SH-SY5Y (cell line): ENCODE data around the gene KLK14.

Source experiments
- GATA2 ChIP-seq: IDR thresholded peaks from 2 replicates; pipeline ENCODE4 v1.6.1; 2011; ENCODE audit warnings: mild to moderate bottlenecking, low read depth, low read length
- GATA3 ChIP-seq: IDR thresholded peaks from 2 replicates; pipeline ENCODE4 v1.6.1; 2011; ENCODE audit warnings: low read depth, mild to moderate bottlenecking, low read length, moderate library complexity

KLK14 gene, protein sequence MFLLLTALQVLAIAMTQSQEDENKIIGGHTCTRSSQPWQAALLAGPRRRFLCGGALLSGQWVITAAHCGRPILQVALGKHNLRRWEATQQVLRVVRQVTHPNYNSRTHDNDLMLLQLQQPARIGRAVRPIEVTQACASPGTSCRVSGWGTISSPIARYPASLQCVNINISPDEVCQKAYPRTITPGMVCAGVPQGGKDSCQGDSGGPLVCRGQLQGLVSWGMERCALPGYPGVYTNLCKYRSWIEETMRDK

DNA sequence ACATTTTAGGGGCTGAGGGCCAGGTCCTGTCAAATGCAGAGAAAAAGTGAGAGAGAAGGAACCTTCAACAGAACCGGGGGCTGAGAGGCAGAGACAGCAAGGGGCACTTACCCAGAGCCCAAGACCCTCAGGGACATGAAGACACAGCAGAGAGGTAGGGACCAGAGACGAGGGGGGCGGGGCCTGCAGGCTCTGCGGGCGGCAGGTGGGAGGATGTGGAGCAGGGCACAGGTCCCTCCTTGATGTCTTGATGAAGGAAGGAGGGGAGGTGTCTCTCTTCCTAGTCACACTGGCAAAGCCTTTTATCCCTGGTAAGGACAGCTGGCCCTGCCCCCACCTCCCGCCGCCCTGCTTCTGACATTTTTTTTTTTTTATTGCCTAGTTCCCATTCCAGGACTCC lies at the start of gene KLK14:
TSS of gene KLK14 (minus strand) at position 277 of the 400 bp plus-strand sequence. CDS start at position 4, 273 bp downstream.
- no peak for TF ChIP-seq GATA2
- no peak for TF ChIP-seq GATA3

DNA sequence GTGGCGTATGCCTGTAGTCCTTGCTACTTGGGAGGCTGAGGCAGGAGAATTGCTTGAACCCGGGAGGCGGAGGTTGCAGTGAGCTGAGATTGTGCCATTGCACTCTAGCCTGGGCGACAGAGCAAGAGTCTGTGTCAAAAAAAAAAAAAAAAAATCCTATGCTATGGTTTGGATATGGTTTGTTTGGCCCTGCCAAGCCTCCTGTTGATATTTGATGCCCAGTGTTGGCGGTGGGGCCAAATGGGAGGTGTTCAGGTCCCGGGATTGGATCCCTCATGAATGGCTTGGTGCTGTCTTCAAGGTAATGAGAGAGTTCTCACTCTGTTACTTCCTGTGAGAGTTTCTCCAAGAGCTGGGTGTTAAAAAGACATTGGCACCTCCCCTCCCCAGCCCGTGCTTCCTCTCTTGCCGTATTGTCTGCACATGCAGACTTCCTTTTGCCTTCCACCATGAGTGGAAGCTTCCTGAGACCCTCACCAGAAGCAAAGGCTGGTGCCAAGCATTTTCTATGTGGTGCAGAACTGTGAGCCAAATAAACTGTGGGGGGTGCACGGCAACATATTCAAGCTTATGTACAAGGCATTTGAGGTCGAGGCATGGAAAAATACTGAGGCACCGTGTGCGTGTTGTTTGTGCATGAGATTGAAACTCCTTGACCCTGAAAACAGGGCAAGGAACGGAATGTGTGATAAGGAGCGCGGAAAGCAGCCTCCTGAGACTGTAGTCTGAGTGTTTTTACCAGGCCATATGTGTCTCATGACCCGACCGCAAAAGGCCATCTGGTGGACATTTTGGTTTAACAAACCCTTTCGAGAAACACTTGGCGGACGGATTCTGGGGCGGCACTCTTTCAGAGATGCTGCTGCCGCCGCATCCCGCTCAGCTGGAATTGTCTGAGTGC lies 49.3 kb upstream of the KLK14 start:
- no peak for TF ChIP-seq GATA3
- TF ChIP-seq GATA2: no peak

DNA sequence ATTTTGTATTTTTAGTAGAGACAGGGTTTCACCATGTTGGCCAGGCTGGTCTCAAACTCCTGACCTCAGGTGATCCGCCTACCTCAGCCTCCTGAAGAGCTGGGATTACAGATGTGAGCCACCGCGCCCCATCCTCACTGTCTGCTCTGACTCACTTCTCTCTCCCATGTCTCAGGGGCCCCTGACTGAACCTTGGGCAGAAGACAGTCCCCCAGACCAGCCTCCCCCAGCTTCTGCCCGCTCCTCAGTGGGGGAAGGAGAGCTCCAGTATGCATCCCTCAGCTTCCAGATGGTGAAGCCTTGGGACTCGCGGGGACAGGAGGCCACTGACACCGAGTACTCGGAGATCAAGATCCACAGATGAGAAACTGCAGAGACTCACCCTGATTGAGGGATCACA lies 47.0 kb upstream of the KLK14 start:
- TF ChIP-seq GATA2: no peak
- no peak for TF ChIP-seq GATA3

DNA sequence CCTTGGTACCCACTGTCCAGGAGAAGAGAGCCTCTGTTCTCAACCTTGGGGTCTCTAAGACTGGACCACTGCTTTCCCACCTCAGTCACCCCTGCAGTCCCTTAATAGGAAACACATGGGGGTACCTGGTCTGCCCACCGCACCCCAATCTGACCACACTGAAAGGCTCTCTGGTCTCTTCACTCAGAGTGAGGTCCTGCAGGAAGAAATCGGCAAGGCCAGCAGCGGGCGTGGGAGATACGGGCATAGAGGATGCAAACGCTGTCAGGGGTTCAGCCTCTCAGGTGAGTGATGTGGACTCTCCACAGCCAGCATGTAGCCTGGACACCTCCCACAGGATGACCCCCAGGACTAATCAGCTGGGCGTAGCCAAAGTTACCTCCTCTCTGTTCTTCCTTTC lies 45.5 kb upstream of the KLK14 start:
- TF ChIP-seq GATA3 (no peak), GATA2 (no peak)

DNA sequence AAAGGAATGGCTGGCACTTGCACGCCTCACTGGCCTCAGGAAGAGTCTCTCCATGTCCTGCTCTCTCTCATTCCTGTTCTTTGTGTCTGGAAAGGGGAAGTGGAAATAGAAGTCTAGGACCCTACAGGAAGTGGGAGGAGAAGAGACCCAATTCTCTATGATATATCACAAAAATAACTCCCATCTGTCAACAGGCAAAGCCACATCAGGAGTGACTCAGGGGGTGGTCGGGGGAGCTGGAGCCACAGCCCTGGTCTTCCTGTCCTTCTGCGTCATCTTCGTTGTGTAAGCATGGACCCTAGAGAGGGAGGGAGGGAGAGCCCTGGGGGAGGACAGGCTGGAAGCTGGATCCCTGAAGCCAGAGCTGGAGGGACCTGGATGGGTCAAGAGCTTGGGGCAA lies 45.1 kb upstream of the KLK14 start:
- TF ChIP-seq GATA2 (no peak), GATA3 (no peak)

DNA sequence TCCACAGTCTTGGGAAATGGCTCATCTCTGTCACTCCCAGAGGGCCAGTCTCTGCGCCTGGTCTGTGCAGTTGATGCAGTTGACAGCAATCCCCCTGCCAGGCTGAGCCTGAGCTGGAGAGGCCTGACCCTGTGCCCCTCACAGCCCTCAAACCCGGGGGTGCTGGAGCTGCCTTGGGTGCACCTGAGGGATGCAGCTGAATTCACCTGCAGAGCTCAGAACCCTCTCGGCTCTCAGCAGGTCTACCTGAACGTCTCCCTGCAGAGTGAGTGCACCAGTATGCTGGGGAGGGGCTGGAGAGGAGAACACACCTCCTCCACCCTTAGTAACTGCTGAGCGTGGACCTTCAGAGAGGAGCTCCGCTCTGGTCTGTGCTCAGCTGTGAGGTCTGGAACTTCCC lies 44.3 kb upstream of the KLK14 start:
- TF ChIP-seq GATA3 (no peak), GATA2 (no peak)

DNA sequence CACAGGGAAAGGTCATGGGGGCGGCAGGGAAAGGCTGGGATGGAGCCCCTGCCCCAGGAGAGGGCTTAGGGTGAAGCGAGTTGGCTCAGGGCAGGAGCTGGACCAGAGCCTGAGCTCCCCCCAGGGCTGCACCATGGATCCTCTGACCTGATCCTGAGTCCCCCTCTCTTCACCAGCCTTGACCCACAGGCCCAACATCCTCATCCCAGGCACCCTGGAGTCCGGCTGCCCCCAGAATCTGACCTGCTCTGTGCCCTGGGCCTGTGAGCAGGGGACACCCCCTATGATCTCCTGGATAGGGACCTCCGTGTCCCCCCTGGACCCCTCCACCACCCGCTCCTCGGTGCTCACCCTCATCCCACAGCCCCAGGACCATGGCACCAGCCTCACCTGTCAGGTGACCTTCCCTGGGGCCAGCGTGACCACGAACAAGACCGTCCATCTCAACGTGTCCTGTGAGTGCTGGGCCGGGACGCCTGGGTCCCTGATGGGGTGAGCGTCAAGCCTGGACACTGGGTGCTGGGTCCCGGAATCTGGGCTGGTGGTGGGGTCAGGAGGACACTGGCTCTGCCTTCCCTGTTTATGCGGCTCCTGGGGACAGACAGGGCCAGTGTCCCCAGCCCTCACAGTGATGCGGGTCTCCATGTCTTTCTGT lies 42.9 kb upstream of the KLK14 start:
- TF ChIP-seq GATA3 (no peak), GATA2 (no peak)

DNA sequence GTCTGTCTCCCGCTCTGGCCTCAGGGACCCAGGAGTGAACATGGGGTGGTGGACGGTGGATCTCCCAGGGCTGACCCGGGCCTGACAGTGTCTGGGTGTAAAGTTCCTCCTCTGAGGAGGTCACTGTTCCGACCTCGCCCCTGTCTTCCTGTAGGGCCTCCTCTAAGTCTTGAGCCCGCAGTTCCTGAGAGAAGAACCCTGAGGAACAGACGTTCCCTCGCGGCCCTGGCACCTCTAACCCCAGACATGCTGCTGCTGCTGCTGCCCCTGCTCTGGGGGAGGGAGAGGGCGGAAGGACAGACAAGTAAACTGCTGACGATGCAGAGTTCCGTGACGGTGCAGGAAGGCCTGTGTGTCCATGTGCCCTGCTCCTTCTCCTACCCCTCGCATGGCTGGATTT lies 42.0 kb upstream of the KLK14 start, which contains the start of gene SIGLEC9:
TSS of gene SIGLEC9 (plus strand) at position 178 of the 400 bp plus-strand sequence. CDS start at position 247, 69 bp downstream.
- no peak for TF ChIP-seq GATA3
- no peak for TF ChIP-seq GATA2

DNA sequence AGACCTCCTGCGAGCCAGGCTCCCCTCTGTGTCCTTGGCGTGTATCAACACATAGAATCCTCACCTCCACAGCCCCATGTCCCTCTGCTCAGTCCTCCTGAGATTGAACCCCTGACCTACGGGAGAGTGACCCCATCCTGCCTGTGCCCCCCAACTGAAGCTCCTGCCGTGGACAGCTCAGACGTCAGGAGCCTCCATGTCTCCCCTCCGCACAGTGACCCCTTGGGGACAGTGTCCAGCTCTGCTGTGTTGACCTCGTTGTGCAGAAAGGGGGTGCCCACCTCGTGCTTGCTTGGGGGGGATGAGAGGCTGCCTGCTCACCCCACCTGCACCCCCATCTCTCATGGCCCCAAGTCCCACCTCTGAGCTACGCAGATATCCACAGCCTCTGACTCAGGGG lies 41.5 kb upstream of the KLK14 start:
- no peak for TF ChIP-seq GATA3
- TF ChIP-seq GATA2: no peak

DNA sequence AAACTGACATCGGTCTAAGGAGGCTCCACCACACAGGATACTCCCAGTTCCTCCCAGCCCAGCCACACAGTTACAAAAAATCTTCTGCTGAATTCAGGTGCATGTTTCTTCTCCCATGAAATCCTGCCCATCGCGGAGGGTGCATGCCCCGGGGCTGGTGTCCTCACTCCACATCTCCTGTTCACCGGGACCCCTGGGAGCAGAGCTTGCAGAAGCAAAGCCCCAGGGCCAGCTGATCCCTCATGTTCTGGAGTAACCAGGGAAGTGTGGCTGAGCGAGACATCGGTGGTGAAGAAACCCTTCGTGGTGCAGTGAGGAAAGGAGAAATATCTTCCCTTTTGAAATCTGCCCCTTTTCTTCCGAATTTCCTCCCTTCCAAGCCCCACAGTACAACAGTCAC lies 41.1 kb upstream of the KLK14 start:
- TF ChIP-seq GATA2: no peak
- TF ChIP-seq GATA3: no peak

DNA sequence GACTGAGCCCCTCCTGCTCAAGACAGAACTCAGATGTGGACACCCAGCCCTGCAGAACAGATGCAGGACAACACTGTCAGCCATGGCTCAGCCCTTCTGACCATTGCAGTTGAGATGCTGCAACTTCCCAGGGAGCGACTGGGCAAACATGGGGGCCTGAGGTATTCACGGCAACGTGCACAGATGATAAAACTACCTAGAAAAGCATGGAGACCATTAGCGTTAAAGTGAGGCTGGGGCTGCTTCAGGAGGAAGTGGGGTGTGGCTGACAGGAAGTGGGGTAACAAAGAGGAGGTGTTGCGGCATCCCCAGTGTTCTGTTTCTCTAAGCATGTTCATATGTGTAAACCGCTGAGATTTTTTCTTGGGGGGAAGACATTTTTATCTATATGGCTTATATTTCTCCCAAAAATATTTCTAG lies 40.7 kb upstream of the KLK14 start:
- no peak for TF ChIP-seq GATA2
- no peak for TF ChIP-seq GATA3

DNA sequence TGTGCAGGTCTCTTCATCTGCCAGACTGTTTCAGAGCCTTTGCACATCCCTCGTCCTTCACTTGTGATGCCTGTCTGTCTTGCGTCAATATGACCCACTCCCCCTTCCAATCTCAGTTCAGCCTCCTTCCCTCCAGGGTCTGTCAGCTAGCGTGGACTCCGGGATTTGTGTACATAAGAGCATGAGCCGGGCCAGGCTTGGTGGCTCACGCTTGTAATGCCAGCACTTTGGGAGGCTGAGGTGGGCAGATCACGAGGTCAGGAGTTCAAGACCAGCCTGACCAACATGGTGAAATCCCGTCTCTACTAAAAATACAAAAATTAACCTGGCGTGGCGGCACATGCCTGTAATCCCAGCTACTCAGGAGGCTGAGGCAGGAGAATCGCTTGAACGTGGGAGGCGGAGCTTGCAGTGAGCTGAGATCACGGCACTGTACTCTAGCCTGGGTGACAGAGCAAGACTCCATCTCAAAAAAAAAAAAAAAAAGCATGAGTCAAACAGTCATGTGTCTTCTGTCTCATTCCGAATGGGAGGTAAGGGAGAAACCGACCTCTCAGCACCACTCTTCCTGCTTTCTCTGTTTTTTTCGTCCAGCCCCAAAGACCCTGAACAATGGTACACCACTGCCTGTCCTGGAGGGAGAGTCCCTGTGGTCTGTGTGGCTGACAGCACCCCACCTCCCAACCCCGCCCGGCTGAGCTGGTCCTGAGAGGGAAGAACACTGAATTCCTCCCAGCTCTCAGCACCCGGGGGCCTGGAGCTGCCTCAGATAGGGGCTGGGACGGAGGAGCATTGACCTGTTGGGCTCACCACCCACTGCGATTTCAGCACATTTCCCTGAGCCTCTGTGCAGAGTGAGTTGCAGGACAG lies 39.7 kb upstream of the KLK14 start:
- TF ChIP-seq GATA2 (no peak), GATA3 (no peak)

DNA sequence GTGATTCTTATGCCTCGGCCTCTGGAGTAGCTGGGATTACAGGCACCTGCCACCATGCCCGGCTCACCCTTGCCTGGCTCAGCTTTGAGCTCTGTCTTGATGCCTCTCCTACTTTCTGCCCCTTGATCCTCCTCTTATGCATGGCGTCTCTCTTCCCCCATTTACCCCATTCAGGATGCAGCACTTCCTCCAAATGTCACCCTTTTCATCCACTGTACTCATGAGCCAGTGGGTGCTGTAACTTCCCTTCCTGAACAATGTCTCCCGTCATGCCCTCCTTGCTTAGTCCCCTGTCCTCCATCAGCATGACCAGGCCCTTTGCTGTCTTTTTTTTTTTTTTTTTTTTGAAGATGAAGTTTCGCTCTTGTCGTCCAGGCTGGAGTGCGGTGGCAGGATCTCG lies 38.6 kb upstream of the KLK14 start:
- TF ChIP-seq GATA2: no peak
- no peak for TF ChIP-seq GATA3

DNA sequence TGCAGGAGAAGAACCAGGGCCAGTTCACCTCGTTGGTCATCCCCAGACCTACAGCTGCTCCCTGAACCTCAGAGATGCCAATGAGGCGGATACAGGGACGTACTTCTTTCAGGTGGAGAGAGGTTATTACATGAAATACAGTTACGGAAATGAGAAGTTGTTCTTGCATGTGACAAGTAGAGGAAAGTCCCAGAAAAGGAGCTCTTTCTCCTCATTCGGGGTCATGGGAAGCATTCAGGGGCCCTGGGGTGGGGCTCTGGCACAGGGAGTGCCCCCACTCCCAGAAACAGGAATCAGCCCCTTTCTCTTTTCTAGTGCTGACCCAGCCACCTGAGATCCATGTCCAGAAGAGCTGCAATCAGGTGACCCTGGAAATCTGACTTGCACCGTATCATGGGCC lies 37.5 kb upstream of the KLK14 start:
- no peak for TF ChIP-seq GATA2
- no peak for TF ChIP-seq GATA3
